ENCODE measurements around the gene CASP2.

Gene CASP2

GRCh38 chr7:143356414-143357050 lies 68.4 kb downstream of the CASP2 start:
- no peak overlapping the region for H2AFZ ChIP-seq (ENCODE audit: low read length)
- no peaks in the 10 kb centered on the region for H4K20me1 ChIP-seq (ENCODE audit: insufficient read depth, low read length, poor library complexity, severe bottlenecking)
- no peaks in the 10 kb centered on the region for H3K9me2 ChIP-seq (replicated peaks; ENCODE audit: low read depth, low read length)
- no peak overlapping the region for H3K9ac ChIP-seq (ENCODE audit: low read depth, low read length, poor library complexity, severe bottlenecking)
- no peaks in the 10 kb centered on the region for H3F3A ChIP-seq (ENCODE audit: low read depth)
- no peaks in the 10 kb centered on the region for H3K9me3 ChIP-seq (ENCODE audit: insufficient read depth, low read depth, low read length)
- H3K79me2 ChIP-seq (ENCODE audit: insufficient read depth, low read length): no peaks in the 10 kb centered on the region
- H3K4me1 ChIP-seq (ENCODE audit: insufficient read depth, low read length, poor library complexity, severe bottlenecking): no peaks in the 10 kb centered on the region
- no peak for TF ChIP-seq EZH2phosphoT487 (IDR thresholded peaks at IDR 0.05; ENCODE audit: borderline replicate concordance)
- no peak for TF ChIP-seq CTCF (conservative IDR thresholded peaks at IDR 0.05; ENCODE audit: low read length)
- H3K27me3 ChIP-seq (ENCODE audit: insufficient read depth, low read length, poor library complexity, severe bottlenecking): no peaks in the 10 kb centered on the region
- no peak overlapping the region for H3K4me3 ChIP-seq (ENCODE audit: low read length, poor library complexity, severe bottlenecking)
- no peak overlapping the region for H3K4me2 ChIP-seq (ENCODE audit: low read depth, low read length, poor library complexity, severe bottlenecking)
- no peaks in the 10 kb centered on the region for H3K36me3 ChIP-seq (ENCODE audit: insufficient read depth, low read length)
